ENCODE results near the gene SLC39A9. TPM values are rescaled to one million over a fixed set of nuclear protein-coding genes. Genes with fewer than 3 reads are reported as not detected.

SLC39A9 gene
- total RNA-seq, 1 experiment from 2014 or later = 80.2 TPM

DNA sequence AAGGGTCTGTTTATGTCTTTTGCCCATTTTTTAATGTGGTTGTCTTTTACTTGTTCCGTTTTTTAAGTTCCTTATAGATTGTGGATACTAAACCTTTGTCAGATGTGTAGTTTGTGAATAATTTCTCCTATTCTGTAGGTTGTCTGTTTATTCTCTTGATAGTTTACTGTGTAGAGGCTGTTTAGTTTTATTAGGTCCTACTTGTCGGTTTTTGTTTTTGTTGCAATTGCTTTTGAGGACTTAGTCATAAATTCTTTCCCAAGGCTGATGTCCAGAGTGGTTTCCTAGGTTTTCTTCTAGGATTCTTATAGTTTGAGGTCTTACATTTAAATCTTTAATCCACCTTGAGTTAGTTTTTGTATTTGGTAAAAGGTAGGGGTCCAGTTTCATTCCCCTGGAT lies 33.9 kb downstream of the SLC39A9 start:
- Histone ChIP-seq H3K27me3 (ENCODE audit: insufficient read depth, low read length) (no peaks in the 10 kb centered on the region), H3K9ac (ENCODE audit: low read length) (no peak overlapping the region), H3K79me2 (ENCODE audit: insufficient read depth, low read length) (peaks cover 80% of the 10 kb centered on the region), H3K27ac (ENCODE audit: low read depth, low read length) (no peak overlapping the region), H2AFZ (ENCODE audit: low read depth, low read length, poor library complexity, severe bottlenecking) (no peak overlapping the region), H3K36me3 (ENCODE audit: control insufficient read depth in 1 of 2, insufficient read depth in 2 of 2, low read length in 2 of 2) (no peaks in the 10 kb centered on the region), H3K4me1 (ENCODE audit: control insufficient read depth in 1 of 2, insufficient read depth in 2 of 2, low read length in 2 of 2) (no peaks in the 10 kb centered on the region), H3K4me2 (ENCODE audit: low read length) (no peak overlapping the region), H3K9me2 (ENCODE audit: insufficient read depth) (no peaks in the 10 kb centered on the region; the same call in 1 of the 2 replicates), H3K4me3 (replicated peaks in 1 of 2; ENCODE audit: low read depth in 1 of 2, low read length in 2 of 2) (no peak overlapping the region), H4K20me1 (ENCODE audit: insufficient read depth) (0 out of 2 replicates have a peak, but pooled peaks cover 5% of the 10 kb centered on the region), H3K9me3 (ENCODE audit: control insufficient read depth in 1 of 2, insufficient read depth in 1 of 2, low read depth in 1 of 2, low read length in 2 of 2) (no peaks in the 10 kb centered on the region)
- ATAC-seq (no peak), DNase-seq (ENCODE audit: low read depth, low spot score) (no peak)
- POLR2A ChIA-PET = no interaction called here
- CTCF ChIA-PET = no interaction called here
- RAD21 ChIA-PET (ENCODE audit: low non-redundant PET in 1 of 2, low total read pairs in 2 of 2, uncharacterized antibody in 2 of 2, unreplicated experiment in 2 of 2) = no interaction called here
- BruUV-seq (replicated peaks) = no TSS peak
- intact Hi-C loops (cut with micrococcal nuclease) = no loop called here
- no peak for TF ChIP-seq ZNF274 (IDR thresholded peaks at IDR 0.05; ENCODE audit: low read depth, low read length)
- no peak for TF ChIP-seq EZH2 (IDR thresholded peaks at IDR 0.05)
- TF ChIP-seq EZH2phosphoT487 (IDR thresholded peaks at IDR 0.05; ENCODE audit: borderline replicate concordance) = no peak
- no peak for TF ChIP-seq FOSL1 (IDR thresholded peaks at IDR 0.05; ENCODE audit: low read depth)
- TF ChIP-seq, protein P1, sequence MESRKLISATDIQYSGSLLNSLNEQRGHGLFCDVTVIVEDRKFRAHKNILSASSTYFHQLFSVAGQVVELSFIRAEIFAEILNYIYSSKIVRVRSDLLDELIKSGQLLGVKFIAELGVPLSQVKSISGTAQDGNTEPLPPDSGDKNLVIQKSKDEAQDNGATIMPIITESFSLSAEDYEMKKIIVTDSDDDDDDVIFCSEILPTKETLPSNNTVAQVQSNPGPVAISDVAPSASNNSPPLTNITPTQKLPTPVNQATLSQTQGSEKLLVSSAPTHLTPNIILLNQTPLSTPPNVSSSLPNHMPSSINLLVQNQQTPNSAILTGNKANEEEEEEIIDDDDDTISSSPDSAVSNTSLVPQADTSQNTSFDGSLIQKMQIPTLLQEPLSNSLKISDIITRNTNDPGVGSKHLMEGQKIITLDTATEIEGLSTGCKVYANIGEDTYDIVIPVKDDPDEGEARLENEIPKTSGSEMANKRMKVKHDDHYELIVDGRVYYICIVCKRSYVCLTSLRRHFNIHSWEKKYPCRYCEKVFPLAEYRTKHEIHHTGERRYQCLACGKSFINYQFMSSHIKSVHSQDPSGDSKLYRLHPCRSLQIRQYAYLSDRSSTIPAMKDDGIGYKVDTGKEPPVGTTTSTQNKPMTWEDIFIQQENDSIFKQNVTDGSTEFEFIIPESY (IDR thresholded peaks at IDR 0.05; ENCODE audit: extremely low read depth, insufficient replicate concordance, low read length) = no peak
- TF ChIP-seq, protein P2, sequence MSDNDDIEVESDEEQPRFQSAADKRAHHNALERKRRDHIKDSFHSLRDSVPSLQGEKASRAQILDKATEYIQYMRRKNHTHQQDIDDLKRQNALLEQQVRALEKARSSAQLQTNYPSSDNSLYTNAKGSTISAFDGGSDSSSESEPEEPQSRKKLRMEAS (IDR thresholded peaks at IDR 0.05) = no peak
- TF ChIP-seq, protein P3, sequence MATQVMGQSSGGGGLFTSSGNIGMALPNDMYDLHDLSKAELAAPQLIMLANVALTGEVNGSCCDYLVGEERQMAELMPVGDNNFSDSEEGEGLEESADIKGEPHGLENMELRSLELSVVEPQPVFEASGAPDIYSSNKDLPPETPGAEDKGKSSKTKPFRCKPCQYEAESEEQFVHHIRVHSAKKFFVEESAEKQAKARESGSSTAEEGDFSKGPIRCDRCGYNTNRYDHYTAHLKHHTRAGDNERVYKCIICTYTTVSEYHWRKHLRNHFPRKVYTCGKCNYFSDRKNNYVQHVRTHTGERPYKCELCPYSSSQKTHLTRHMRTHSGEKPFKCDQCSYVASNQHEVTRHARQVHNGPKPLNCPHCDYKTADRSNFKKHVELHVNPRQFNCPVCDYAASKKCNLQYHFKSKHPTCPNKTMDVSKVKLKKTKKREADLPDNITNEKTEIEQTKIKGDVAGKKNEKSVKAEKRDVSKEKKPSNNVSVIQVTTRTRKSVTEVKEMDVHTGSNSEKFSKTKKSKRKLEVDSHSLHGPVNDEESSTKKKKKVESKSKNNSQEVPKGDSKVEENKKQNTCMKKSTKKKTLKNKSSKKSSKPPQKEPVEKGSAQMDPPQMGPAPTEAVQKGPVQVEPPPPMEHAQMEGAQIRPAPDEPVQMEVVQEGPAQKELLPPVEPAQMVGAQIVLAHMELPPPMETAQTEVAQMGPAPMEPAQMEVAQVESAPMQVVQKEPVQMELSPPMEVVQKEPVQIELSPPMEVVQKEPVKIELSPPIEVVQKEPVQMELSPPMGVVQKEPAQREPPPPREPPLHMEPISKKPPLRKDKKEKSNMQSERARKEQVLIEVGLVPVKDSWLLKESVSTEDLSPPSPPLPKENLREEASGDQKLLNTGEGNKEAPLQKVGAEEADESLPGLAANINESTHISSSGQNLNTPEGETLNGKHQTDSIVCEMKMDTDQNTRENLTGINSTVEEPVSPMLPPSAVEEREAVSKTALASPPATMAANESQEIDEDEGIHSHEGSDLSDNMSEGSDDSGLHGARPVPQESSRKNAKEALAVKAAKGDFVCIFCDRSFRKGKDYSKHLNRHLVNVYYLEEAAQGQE (IDR thresholded peaks at IDR 0.05; ENCODE audit: low read depth) = no peak
- TF ChIP-seq, protein P4, sequence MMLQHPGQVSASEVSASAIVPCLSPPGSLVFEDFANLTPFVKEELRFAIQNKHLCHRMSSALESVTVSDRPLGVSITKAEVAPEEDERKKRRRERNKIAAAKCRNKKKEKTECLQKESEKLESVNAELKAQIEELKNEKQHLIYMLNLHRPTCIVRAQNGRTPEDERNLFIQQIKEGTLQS (IDR thresholded peaks at IDR 0.05) = no peak
- TF ChIP-seq, protein P5, sequence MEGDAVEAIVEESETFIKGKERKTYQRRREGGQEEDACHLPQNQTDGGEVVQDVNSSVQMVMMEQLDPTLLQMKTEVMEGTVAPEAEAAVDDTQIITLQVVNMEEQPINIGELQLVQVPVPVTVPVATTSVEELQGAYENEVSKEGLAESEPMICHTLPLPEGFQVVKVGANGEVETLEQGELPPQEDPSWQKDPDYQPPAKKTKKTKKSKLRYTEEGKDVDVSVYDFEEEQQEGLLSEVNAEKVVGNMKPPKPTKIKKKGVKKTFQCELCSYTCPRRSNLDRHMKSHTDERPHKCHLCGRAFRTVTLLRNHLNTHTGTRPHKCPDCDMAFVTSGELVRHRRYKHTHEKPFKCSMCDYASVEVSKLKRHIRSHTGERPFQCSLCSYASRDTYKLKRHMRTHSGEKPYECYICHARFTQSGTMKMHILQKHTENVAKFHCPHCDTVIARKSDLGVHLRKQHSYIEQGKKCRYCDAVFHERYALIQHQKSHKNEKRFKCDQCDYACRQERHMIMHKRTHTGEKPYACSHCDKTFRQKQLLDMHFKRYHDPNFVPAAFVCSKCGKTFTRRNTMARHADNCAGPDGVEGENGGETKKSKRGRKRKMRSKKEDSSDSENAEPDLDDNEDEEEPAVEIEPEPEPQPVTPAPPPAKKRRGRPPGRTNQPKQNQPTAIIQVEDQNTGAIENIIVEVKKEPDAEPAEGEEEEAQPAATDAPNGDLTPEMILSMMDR (IDR thresholded peaks at IDR 0.05 in 2 of 3, conservative IDR thresholded peaks at IDR 0.05 in 1 of 3; ENCODE audit: borderline replicate concordance in 1 of 3, insufficient read depth in 1 of 3, low read depth in 2 of 3, low read length in 2 of 3) = no peak
- no peak for TF ChIP-seq CEBPB (IDR thresholded peaks at IDR 0.05; ENCODE audit: low read depth)
- no peak for TF ChIP-seq TCF7L2 (IDR thresholded peaks at IDR 0.05; ENCODE audit: borderline replicate concordance, extremely low read depth, insufficient read depth, insufficient read length)
- no peak for TF ChIP-seq RAD21 (IDR thresholded peaks at IDR 0.05; ENCODE audit: low read depth)
- TF ChIP-seq ELF1 (IDR thresholded peaks at IDR 0.05; ENCODE audit: borderline replicate concordance, low read depth) = no peak
- no peak for TF ChIP-seq YY1 (IDR thresholded peaks at IDR 0.05; ENCODE audit: extremely low read depth, insufficient replicate concordance, low read depth, low read length)
- no peak for TF ChIP-seq SRF (IDR thresholded peaks at IDR 0.05; ENCODE audit: low read depth)
- TF ChIP-seq ZFX (IDR thresholded peaks at IDR 0.05) = no peak
- TF ChIP-seq SIN3A (IDR thresholded peaks at IDR 0.05; ENCODE audit: low read depth) = no peak
- no peak for TF ChIP-seq JUND (IDR thresholded peaks at IDR 0.05)
